B cell (primary cell): Measurements from ENCODE around the gene SPEG. TPM values are rescaled to one million over a fixed set of nuclear protein-coding genes. Genes with fewer than 3 reads are reported as not detected.
A peak's percentile ranks its signal among the peaks of the same experiment; 100 is the strongest.

Source experiments
- ATAC-seq: fragments of 200-7000 bp; cut with Tn5 transposase; one replicate; pipeline ENCODE4 v1.10.0; 2021; ENCODE audit warnings: low read depth, mild to moderate bottlenecking, moderate number of reproducible peaks, moderate library complexity
- CTCF ChIA-PET: fragments of 350-600 bp; sonication (Branson Sonifier 250); formaldehyde crosslinking; loops from one replicate; lab custom pipeline; 2021; ENCODE audit warnings: antibody characterized with exemption, inconsistent platforms; lab: Charles Lee
- POLR2A ChIA-PET: fragments of 350-600 bp; sonication (Branson Sonifier 250); formaldehyde crosslinking; loops from one replicate; lab custom pipeline; 2021; ENCODE audit warnings: antibody characterized with exemption; lab: Charles Lee
- DNase-seq: peaks from one replicate; pipeline ENCODE4 v3.0.0; 2013
- H2AFZ ChIP-seq: 2 replicates; pipeline ENCODE4 v1.6.1; 2012; ENCODE audit warnings: mild to moderate bottlenecking, low read depth, low read length; ENCODE audit not compliant: insufficient read depth, poor library complexity, severe bottlenecking
- H3K27ac ChIP-seq, 2 donors: 1 replicate in 1 of 2; 2 replicates in 1 of 2; pipeline ENCODE4 v1.5.1; 2012 to 2013; ENCODE audit warnings: low read length in 2 of 2, mild to moderate bottlenecking in 2 of 2, moderate library complexity in 1 of 2
- H3K27me3 ChIP-seq, 4 experiments: fragments of 200-600 bp in 1 of 4; sonication (generic) in 1 of 4; replicated peaks in 1 of 4; 1 replicate in 2 of 4; 2 replicates in 2 of 4; pipeline versions ENCODE4 v1.6.1 to v1.7.0; 2013 to 2016; ENCODE audit warnings: low read length in 3 of 4, mild to moderate bottlenecking in 2 of 4, mixed read lengths in 1 of 4, moderate library complexity in 1 of 4; ENCODE audit not compliant: insufficient read depth in 4 of 4, control insufficient read depth in 3 of 4; ENCODE audit errors: control extremely low read depth in 1 of 4
- H3K36me3 ChIP-seq, 2 experiments: replicated peaks in 1 of 2; 1 replicate in 1 of 2; 2 replicates in 1 of 2; pipeline versions ENCODE4 v1.6.1 to v1.7.1; 2013; ENCODE audit warnings: low read length in 1 of 2; ENCODE audit not compliant: insufficient read depth in 2 of 2, control insufficient read depth in 1 of 2; ENCODE audit errors: control extremely low read depth in 1 of 2, extremely low read depth in 1 of 2
- H3K4me1 ChIP-seq, 2 donors: fragments of 200-600 bp in 1 of 2; sonication (generic) in 1 of 2; 1 replicate in 1 of 2; 2 replicates in 1 of 2; pipeline versions ENCODE4 v1.5.1 to v1.6.1; 2013 to 2017; ENCODE audit warnings: low read length in 2 of 2; ENCODE audit not compliant: control insufficient read depth in 2 of 2, insufficient read depth in 2 of 2
- H3K4me2 ChIP-seq: replicated peaks from 2 replicates; pipeline ENCODE3; 2012; ENCODE audit warnings: mild to moderate bottlenecking, low read depth, low read length; ENCODE audit not compliant: poor library complexity, severe bottlenecking
- H3K4me3 ChIP-seq, 5 experiments: fragments of 200-600 bp in 1 of 5; sonication (generic) in 1 of 5; 1 replicate in 3 of 5; 2 replicates in 2 of 5; pipeline versions ENCODE4 v1.5.1 to v1.7.0; 2011 to 2016; ENCODE audit warnings: low read length in 4 of 5, mild to moderate bottlenecking in 4 of 5, low read depth in 2 of 5, control low read depth in 1 of 5, moderate library complexity in 1 of 5; ENCODE audit not compliant: insufficient read depth in 1 of 5; ENCODE audit errors: control extremely low read depth in 1 of 5, extremely low read depth in 1 of 5
- H3K79me2 ChIP-seq: fragments of 200-600 bp; sonication (generic); one replicate; pipeline ENCODE4 v1.6.0; 2016; ENCODE audit warnings: low read length; ENCODE audit not compliant: control insufficient read depth, insufficient read depth
- H3K9ac ChIP-seq: fragments of 200-600 bp; sonication (generic); 2 replicates; pipeline ENCODE4 v1.6.1; 2017; ENCODE audit warnings: mild to moderate bottlenecking, low read length, moderate library complexity
- H3K9me3 ChIP-seq, 3 donors: one replicate each; pipeline versions ENCODE4 v1.6.1 to v1.7.1; 2013; ENCODE audit warnings: low read length in 2 of 3; ENCODE audit not compliant: control insufficient read depth in 2 of 3, insufficient read depth in 1 of 3; ENCODE audit errors: control extremely low read depth in 1 of 3
- H4K20me1 ChIP-seq: 2 replicates; pipeline ENCODE4 v1.6.0; 2012; ENCODE audit warnings: mild to moderate bottlenecking, low read length; ENCODE audit not compliant: insufficient read depth, control insufficient read depth, poor library complexity, severe bottlenecking
- H3K27ac Mint-ChIP-seq: one replicate; pipeline ENCODE4 v1.8.0; 2021; ENCODE audit warnings: mixed read lengths
- H3K27me3 Mint-ChIP-seq: one replicate; pipeline ENCODE4 v1.8.0; 2021; ENCODE audit warnings: mixed read lengths
- H3K4me1 Mint-ChIP-seq: one replicate; pipeline ENCODE4 v1.8.0; 2021; ENCODE audit warnings: mixed read lengths
- H3K4me3 Mint-ChIP-seq: one replicate; pipeline ENCODE4 v1.8.0; 2021; ENCODE audit warnings: mixed read lengths
- H3K9me3 Mint-ChIP-seq: one replicate; pipeline ENCODE4 v1.8.0; 2022; ENCODE audit warnings: mixed read lengths; ENCODE audit not compliant: insufficient read depth
- CTCF ChIP-seq: fragments of 200-600 bp; IDR thresholded peaks from one replicate; pipeline ENCODE4 v1.8.0; 2022; ENCODE audit warnings: antibody characterized with exemption, mild to moderate bottlenecking
- EZH2 ChIP-seq: IDR thresholded peaks from 2 replicates; pipeline ENCODE4 v1.6.1; 2012; ENCODE audit warnings: borderline replicate concordance, low read depth, mild to moderate bottlenecking, moderate library complexity, low read length; ENCODE audit not compliant: insufficient read depth, poor library complexity, severe bottlenecking
- WGBS: methylation state at CpG from one replicate; pipeline ENCODE4 v1.1.5; 2013; ENCODE audit warnings: missing lambda C conversion rate; ENCODE audit not compliant: insufficient coverage; 5-methylcytosine and 5-hydroxymethylcytosine counted together
- intact Hi-C: fragments of 100-400 bp; cut with micrococcal nuclease; formaldehyde crosslinking; loops from one replicate; pipeline ENCODE4 v1.10.0; 2022
- polyA minus RNA-seq: library from RNA; depleted of rRNA, polyadenylated mRNA; stranded (reverse); fragments of >200 nt; gene quantifications from 2 replicates; pipeline ENCODE4 v1.2.3, GENCODE V29; 2012
- polyA plus RNA-seq: library from polyadenylated mRNA; depleted of rRNA; stranded (reverse); fragments of >200 nt; gene quantifications from 2 replicates; pipeline ENCODE4 v1.2.3, GENCODE V29; 2012
- total RNA-seq, 2 donors: library from RNA; stranded (reverse); fragments of 120-200 nt in 1 of 2; gene quantifications; 1 replicate in 1 of 2; 2 replicates in 1 of 2; pipeline versions ENCODE4 v1.2.3 to v1.2.4, GENCODE V29; 2013 to 2022

SPEG gene
- 0.10 and 0.74 TPM in 2 replicates for total RNA-seq
- total RNA-seq (2013): 4.1 TPM
- polyA plus RNA-seq: 0.03 and 0.95 TPM in 2 replicates
- 0.26 and 2.1 TPM in 2 replicates for polyA minus RNA-seq

GRCh38 chr2:219434718-219435525, at the start of gene SPEG:
Gene SPEG, plus strand, starts transcription at chr2:219434843. Its CDS starts 135 bp downstream, at chr2:219434978.
- H3K9me3 ChIP-seq: peaks cover 0 to 10% (median 0%) of the 10 kb centered on the region in 3 donors
- H3K27ac Mint-ChIP-seq: no peak within 1 kb of the TSS
- no peak for TF ChIP-seq EZH2
- no peak for TF ChIP-seq CTCF
- ChIA-PET CTCF (no interaction called here), POLR2A (no interaction called here)
- DNase-seq: no peak
- no peaks in the 10 kb centered on the region for H3K4me1 Mint-ChIP-seq
- peaks cover 0 to 45% (median 16%) of the 10 kb centered on the region in 4 experiments for H3K27me3 ChIP-seq
- H3K36me3 ChIP-seq: no peaks in the 10 kb centered on the region
- peaks cover 0 to 6% of the 10 kb centered on the region in 2 donors for H3K4me1 ChIP-seq
- no peak within 1 kb of the TSS for H3K4me3 Mint-ChIP-seq
- H3K4me3 ChIP-seq: no peak within 1 kb of the TSS
- H3K4me2 ChIP-seq: peak within 1 kb of the TSS; percentile 28
- 11% methylated on average over 74 of the region's 77 CpGs for WGBS
- no peak within 1 kb of the TSS for H2AFZ ChIP-seq
- peaks cover 36% of the 10 kb centered on the region for H3K27me3 Mint-ChIP-seq
- no peak for ATAC-seq
- no peaks in the 10 kb centered on the region for H3K9me3 Mint-ChIP-seq
- H4K20me1 ChIP-seq: no peaks in the 10 kb centered on the region
- no peaks in the 10 kb centered on the region for H3K79me2 ChIP-seq
- H3K9ac ChIP-seq: no peak within 1 kb of the TSS
- H3K27ac ChIP-seq: no peak within 1 kb of the TSS
- intact Hi-C loops: no loop called here

- Mint-ChIP-seq H3K9me3 (no peaks in the 10 kb centered on the region), H3K4me3 (peak overlapping the region; percentile 27), H3K27ac (no peak overlapping the region), H3K27me3 (no peaks in the 10 kb centered on the region), H3K4me1 (peaks cover 13% of the 10 kb centered on the region)
- Histone ChIP-seq H3K9me3 (no peaks in the 10 kb centered on the region), H3K4me3 (no peak overlapping the region), H3K27ac (no peak overlapping the region), H3K9ac (no peak overlapping the region), H3K27me3 (no peaks in the 10 kb centered on the region), H3K36me3 (peaks cover 0 to 57% of the 10 kb centered on the region in 2 experiments), H3K79me2 (peaks cover 19% of the 10 kb centered on the region), H3K4me2 (no peak overlapping the region), H4K20me1 (no peaks in the 10 kb centered on the region), H2AFZ (no peak overlapping the region), H3K4me1 (peaks cover 15 to 18% of the 10 kb centered on the region in 2 donors)
- 100% methylated on average over 2 of the region's 2 CpGs for WGBS
- DNase-seq (no peak), ATAC-seq (no peak)
- intact Hi-C loops: loop anchor here (5.0 kb wide), 4 partner anchors 88 to 1168 kb away; partner anchors contain the start of genes ARPC2 and CTDSP1
- CTCF ChIA-PET: no interaction called here
- TF ChIP-seq EZH2 (no peak), CTCF (no peak)
- POLR2A ChIA-PET: no interaction called here
These were observed 49.8 kb upstream of the SPEG start for GRCh38 chr2:219384859-219385258.
